ENCODE results near the gene APLF. TPM values are rescaled to one million over a fixed set of nuclear protein-coding genes. Genes with fewer than 3 reads are reported as not detected.

Gene APLF
- total and polyA plus RNA-seq, 2 of the 8 experiments (the other 6 are each of a cell fraction or from before 2014, with no cell fraction given), result 4.4 to 7.3 TPM

DNA sequence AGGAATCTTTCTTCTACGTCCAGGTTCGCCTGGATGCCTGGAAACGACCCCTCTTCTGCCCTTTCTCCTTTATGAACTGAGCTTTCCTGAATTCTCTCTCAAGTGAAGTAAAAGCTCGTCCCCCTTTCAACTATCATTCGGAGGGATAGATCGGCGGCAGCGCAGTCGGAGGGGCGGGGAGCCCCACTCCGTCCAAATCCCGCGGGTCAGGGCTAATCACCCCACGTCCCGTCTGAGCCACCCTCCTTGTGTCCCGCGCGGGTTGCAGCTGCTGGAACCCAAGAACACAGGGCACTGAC, 658 bp upstream of the APLF start:
- Histone ChIP-seq H4K20me1 (replicated peaks in 1 of 2; ENCODE audit: control insufficient read depth in 1 of 2, insufficient read depth in 2 of 2, low read length in 2 of 2) (no peaks in the 10 kb centered on the region), H2BK12ac (ENCODE audit: low read depth, low read length) (no peak overlapping the region), H4K8ac (ENCODE audit: extremely low read depth, insufficient read depth, low read length) (peak overlapping the region; percentile 82; the same call in 1 of the 2 replicates), H2AFZ (ENCODE audit: low read length) (peak overlapping the region; percentile 97), H3K27ac (ENCODE audit: low read depth, low read length) (no peak overlapping the region), H3K79me1 (ENCODE audit: low read depth, low read length) (no peaks in the 10 kb centered on the region), H4K5ac (ENCODE audit: insufficient read length, low read depth, low read length) (no peak overlapping the region), H3K4ac (replicated peaks; ENCODE audit: insufficient read length, low read depth, low read length) (no peak overlapping the region), H3K9me3 (ENCODE audit: insufficient read depth in 2 of 2, low read depth in 1 of 2, low read length in 1 of 2) (no peaks in the 10 kb centered on the region), H3K4me1 (replicated peaks in 1 of 4; ENCODE audit: control insufficient read depth in 3 of 4, insufficient read depth in 4 of 4, low read length in 3 of 4) (no peaks in the 10 kb centered on the region; a peak in 1 of 7 replicates), H3K4me2 (ENCODE audit: insufficient read depth in 1 of 2, low read depth in 2 of 2, low read length in 2 of 2) (peak overlapping the region; percentile 80), H3K56ac (replicated peaks; ENCODE audit: insufficient read length, low read depth, low read length) (no peak overlapping the region), H3K23me2 (ENCODE audit: low read depth, low read length) (peaks cover 2% of the 10 kb centered on the region; the same call in 1 of the 2 replicates), H2BK120ac (replicated peaks; ENCODE audit: low read depth, low read length) (no peak overlapping the region), H2BK20ac (ENCODE audit: low read length) (no peak overlapping the region), H3K27me3 (replicated peaks in 1 of 4; ENCODE audit: control insufficient read depth in 3 of 4, extremely low read depth in 1 of 4, insufficient read depth in 3 of 4, low read length in 3 of 4) (no peaks in the 10 kb centered on the region), H3K79me2 (ENCODE audit: control insufficient read depth in 1 of 2, insufficient read depth in 2 of 2, low read length in 2 of 2) (peaks cover 0 to 8% of the 10 kb centered on the region in 2 experiments; a peak in 1 of 4 replicates), H3K9ac (replicated peaks in 1 of 4; ENCODE audit: extremely low read depth in 1 of 4, low read depth in 3 of 4, low read length in 3 of 4) (peak overlapping the region in 3 of 4 experiments; percentile 65 to 76 (median 67); a peak in 4 of 7 replicates), H3K23ac (ENCODE audit: insufficient read length) (no peak overlapping the region), H3K4me3 (ENCODE audit: extremely low read depth in 1 of 4, insufficient read depth in 2 of 4, low read depth in 3 of 4, low read length in 4 of 4) (peak overlapping the region; percentile 84 to 95 (median 94)), H2BK15ac (ENCODE audit: low read length) (no peak overlapping the region), H3K36me3 (ENCODE audit: control insufficient read depth in 2 of 4, insufficient read depth in 4 of 4, low read length in 3 of 4) (no peaks in the 10 kb centered on the region), H4K91ac (replicated peaks; ENCODE audit: insufficient read length, low read length) (peak overlapping the region; percentile 83), H3K18ac (ENCODE audit: extremely low read depth, low read length) (no peak overlapping the region), H3K14ac (ENCODE audit: insufficient read length) (no peak overlapping the region), H2AK5ac (ENCODE audit: low read depth, low read length) (no peak overlapping the region), H2BK5ac (ENCODE audit: low read depth, low read length) (no peak overlapping the region)
- ChIA-PET CTCF (ENCODE audit: partially characterized antibody) (interaction anchor here (0.7 to 5.8 kb wide), 18 partner anchors 8 to 477 kb away, joined by 3 to 46 read pairs (median 3); no protein-coding TSS in a partner anchor), POLR2A (ENCODE audit: partially characterized antibody) (interaction anchor here (0.9 to 2.1 kb wide), 5 partner anchors 176 to 441 kb away, joined by 3 to 8 read pairs (median 4); partner anchors contain the start of genes PNO1 and PROKR1)
- no peak for FAIRE-seq
- no peak for DNase-seq (ENCODE audit: low read depth in 1 of 2, low spot score in 2 of 2)
- 1% methylated on average over 18 of the region's 18 CpGs; no CpG with 5 or more reads in 1 of the 2 experiments for WGBS, 2 experiments (ENCODE audit: extremely low coverage in 1 of 2, insufficient coverage in 1 of 2, insufficient read length in 1 of 2, insufficient replicate concordance in 2 of 2, low coverage in 1 of 2, low lambda C conversion rate in 2 of 2, missing lambda C conversion rate in 1 of 2)
- TF ChIP-seq MAX (IDR thresholded peaks at IDR 0.05), result 0 out of 2 replicates have a peak, but pooled peaks have one; percentile 17
- no peak for TF ChIP-seq NRF1 (IDR thresholded peaks at IDR 0.05; ENCODE audit: low read depth, low read length)
- TF ChIP-seq, protein P1, sequence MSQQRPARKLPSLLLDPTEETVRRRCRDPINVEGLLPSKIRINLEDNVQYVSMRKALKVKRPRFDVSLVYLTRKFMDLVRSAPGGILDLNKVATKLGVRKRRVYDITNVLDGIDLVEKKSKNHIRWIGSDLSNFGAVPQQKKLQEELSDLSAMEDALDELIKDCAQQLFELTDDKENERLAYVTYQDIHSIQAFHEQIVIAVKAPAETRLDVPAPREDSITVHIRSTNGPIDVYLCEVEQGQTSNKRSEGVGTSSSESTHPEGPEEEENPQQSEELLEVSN (IDR thresholded peaks at IDR 0.05), result 0 out of 2 replicates have a peak, but pooled peaks have one; percentile 1
- no peak; a peak in 1 of 4 replicates for TF ChIP-seq SIN3A (conservative IDR thresholded peaks at IDR 0.05 in 1 of 2, IDR thresholded peaks at IDR 0.05 in 1 of 2; ENCODE audit: low read depth in 1 of 2, low read length in 2 of 2)
- TF ChIP-seq NANOG (IDR thresholded peaks at IDR 0.05; ENCODE audit: insufficient read depth, low read depth, low read length, poor library complexity, severe bottlenecking), result no peak
- TF ChIP-seq KDM5A (IDR thresholded peaks at IDR 0.05; ENCODE audit: low read length), result no peak
- TF ChIP-seq SRF (IDR thresholded peaks at IDR 0.05; ENCODE audit: low read depth, low read length), result no peak
- no peak for TF ChIP-seq RFX5 (IDR thresholded peaks at IDR 0.05; ENCODE audit: borderline replicate concordance, low read depth, low read length)
